ENCODE measurements around the gene TUFM.

The TUFM gene

GRCh38 chr16:28834873-28835863, 11.0 kb downstream of the TUFM start:
- Histone ChIP-seq H2BK15ac (ENCODE audit: low read length) (no peak overlapping the region), H2AFZ (ENCODE audit: low read length) (no peak overlapping the region), H3K4me1 (ENCODE audit: control insufficient read depth in 2 of 2, insufficient read depth in 1 of 2, low read depth in 1 of 2, low read length in 2 of 2) (no peaks in the 10 kb centered on the region), H3K4ac (ENCODE audit: low read length) (no peak overlapping the region), H3K9ac (ENCODE audit: low read depth, low read length, poor library complexity) (peak overlapping the region; percentile 16), H2BK5ac (ENCODE audit: low read length) (no peak overlapping the region), H2BK120ac (ENCODE audit: low read depth, low read length) (no peak overlapping the region), H4K8ac (ENCODE audit: low read depth, low read length) (no peak overlapping the region), H3K27ac (replicated peaks; ENCODE audit: low read length) (no peak overlapping the region), H3K14ac (ENCODE audit: low read length) (no peak overlapping the region), H3K79me1 (ENCODE audit: low read depth, low read length) (peaks cover 2% of the 10 kb centered on the region), H4K91ac (ENCODE audit: low read depth, low read length, poor library complexity) (no peak overlapping the region), H3K36me3 (replicated peaks in 1 of 2; ENCODE audit: control insufficient read depth in 2 of 2, insufficient read depth in 2 of 2, low read length in 2 of 2) (peaks cover 72 to 93% of the 10 kb centered on the region in 2 donors), H3K27me3 (ENCODE audit: control insufficient read depth in 3 of 3, insufficient read depth in 3 of 3, low read depth in 1 of 3, low read length in 3 of 3) (no peaks in the 10 kb centered on the region), H3K4me2 (ENCODE audit: insufficient read depth, low read length, poor library complexity, severe bottlenecking) (no peak overlapping the region), H2BK12ac (ENCODE audit: low read length) (no peak overlapping the region), H3K23ac (ENCODE audit: low read depth, low read length, poor library complexity) (peak overlapping the region; percentile 31), H3K9me3 (replicated peaks in 1 of 2; ENCODE audit: control insufficient read depth in 2 of 2, insufficient read depth in 1 of 2, low read depth in 1 of 2, low read length in 2 of 2) (no peaks in the 10 kb centered on the region), H2AK5ac (ENCODE audit: low read depth, low read length) (no peak overlapping the region), H3K18ac (ENCODE audit: low read length) (no peak overlapping the region), H3K4me3 (ENCODE audit: low read length in 2 of 2) (no peak overlapping the region)
- DNase-seq (ENCODE audit: low spot score) = no peak
- no CpG with 5 or more reads among the region's 25 CpGs for WGBS, 2 donors (ENCODE audit: extremely low coverage in 2 of 2, insufficient read length in 2 of 2, insufficient replicate concordance in 1 of 2)

- Histone ChIP-seq H3K4me2 (ENCODE audit: insufficient read depth, low read length, poor library complexity, severe bottlenecking) (no peak overlapping the region), H2BK15ac (ENCODE audit: low read length) (no peak overlapping the region), H3K4ac (ENCODE audit: low read length) (no peak overlapping the region), H3K14ac (ENCODE audit: low read length) (no peak overlapping the region), H3K23ac (ENCODE audit: low read depth, low read length, poor library complexity) (peak overlapping the region; percentile 47), H3K9ac (ENCODE audit: low read depth, low read length, poor library complexity) (no peak overlapping the region), H2BK120ac (ENCODE audit: low read depth, low read length) (no peak overlapping the region), H3K4me1 (ENCODE audit: control insufficient read depth in 2 of 2, insufficient read depth in 1 of 2, low read depth in 1 of 2, low read length in 2 of 2) (no peaks in the 10 kb centered on the region), H3K79me1 (ENCODE audit: low read depth, low read length) (peaks cover 2% of the 10 kb centered on the region), H3K27me3 (ENCODE audit: control insufficient read depth in 3 of 3, insufficient read depth in 3 of 3, low read depth in 1 of 3, low read length in 3 of 3) (no peaks in the 10 kb centered on the region), H2BK12ac (ENCODE audit: low read length) (peak overlapping the region; percentile 30), H4K8ac (ENCODE audit: low read depth, low read length) (no peak overlapping the region), H3K4me3 (ENCODE audit: low read length in 2 of 2) (no peak overlapping the region), H3K9me3 (replicated peaks in 1 of 2; ENCODE audit: control insufficient read depth in 2 of 2, insufficient read depth in 1 of 2, low read depth in 1 of 2, low read length in 2 of 2) (no peaks in the 10 kb centered on the region), H2AFZ (ENCODE audit: low read length) (no peak overlapping the region), H3K36me3 (replicated peaks in 1 of 2; ENCODE audit: control insufficient read depth in 2 of 2, insufficient read depth in 2 of 2, low read length in 2 of 2) (peaks cover 78 to 98% of the 10 kb centered on the region in 2 donors), H2BK5ac (ENCODE audit: low read length) (no peak overlapping the region), H2AK5ac (ENCODE audit: low read depth, low read length) (no peak overlapping the region), H4K91ac (ENCODE audit: low read depth, low read length, poor library complexity) (no peak overlapping the region), H3K27ac (replicated peaks; ENCODE audit: low read length) (no peak overlapping the region), H3K18ac (ENCODE audit: low read length) (no peak overlapping the region)
- no CpG with 5 or more reads among the region's 14 CpGs for WGBS, 2 donors (ENCODE audit: extremely low coverage in 2 of 2, insufficient read length in 2 of 2, insufficient replicate concordance in 1 of 2)
- DNase-seq (ENCODE audit: low spot score) = no peak
Observed at GRCh38 chr16:28834349-28834748, 11.8 kb downstream of the TUFM start.

- Histone ChIP-seq H3K9me3 (replicated peaks in 1 of 2; ENCODE audit: control insufficient read depth in 2 of 2, insufficient read depth in 1 of 2, low read depth in 1 of 2, low read length in 2 of 2) (no peaks in the 10 kb centered on the region), H3K9ac (ENCODE audit: low read depth, low read length, poor library complexity) (no peak overlapping the region), H2BK120ac (ENCODE audit: low read depth, low read length) (no peak overlapping the region), H3K4me1 (ENCODE audit: control insufficient read depth in 2 of 2, insufficient read depth in 1 of 2, low read depth in 1 of 2, low read length in 2 of 2) (no peaks in the 10 kb centered on the region), H3K23ac (ENCODE audit: low read depth, low read length, poor library complexity) (no peak overlapping the region), H3K14ac (ENCODE audit: low read length) (no peak overlapping the region), H3K4me3 (ENCODE audit: low read length in 2 of 2) (no peak overlapping the region), H4K8ac (ENCODE audit: low read depth, low read length) (no peak overlapping the region), H4K91ac (ENCODE audit: low read depth, low read length, poor library complexity) (no peak overlapping the region), H2BK5ac (ENCODE audit: low read length) (no peak overlapping the region), H3K4ac (ENCODE audit: low read length) (no peak overlapping the region), H3K27me3 (ENCODE audit: control insufficient read depth in 3 of 3, insufficient read depth in 3 of 3, low read depth in 1 of 3, low read length in 3 of 3) (no peaks in the 10 kb centered on the region), H3K79me1 (ENCODE audit: low read depth, low read length) (peaks cover 2% of the 10 kb centered on the region), H2BK12ac (ENCODE audit: low read length) (no peak overlapping the region), H3K4me2 (ENCODE audit: insufficient read depth, low read length, poor library complexity, severe bottlenecking) (no peak overlapping the region), H2AFZ (ENCODE audit: low read length) (no peak overlapping the region), H3K18ac (ENCODE audit: low read length) (no peak overlapping the region), H3K27ac (replicated peaks; ENCODE audit: low read length) (no peak overlapping the region), H3K36me3 (replicated peaks in 1 of 2; ENCODE audit: control insufficient read depth in 2 of 2, insufficient read depth in 2 of 2, low read length in 2 of 2) (peaks cover 78 to 100% of the 10 kb centered on the region in 2 donors), H2AK5ac (ENCODE audit: low read depth, low read length) (no peak overlapping the region), H2BK15ac (ENCODE audit: low read length) (no peak overlapping the region)
- WGBS, 2 donors (ENCODE audit: extremely low coverage in 2 of 2, insufficient read length in 2 of 2, insufficient replicate concordance in 1 of 2) = no CpG with 5 or more reads among the region's 13 CpGs
- DNase-seq (ENCODE audit: low spot score) = no peak
Observed at GRCh38 chr16:28830531-28830930, 15.6 kb downstream of the TUFM start.

GRCh38 chr16:28829747-28830146, 16.4 kb downstream of the TUFM start:
- no peak overlapping the region for H2BK15ac ChIP-seq (ENCODE audit: low read length)
- no peak for DNase-seq (ENCODE audit: low spot score)
- no peak overlapping the region for H2BK120ac ChIP-seq (ENCODE audit: low read depth, low read length)
- H3K14ac ChIP-seq (ENCODE audit: low read length) = no peak overlapping the region
- no peaks in the 10 kb centered on the region for H3K27me3 ChIP-seq (ENCODE audit: control insufficient read depth in 3 of 3, insufficient read depth in 3 of 3, low read depth in 1 of 3, low read length in 3 of 3)
- H2AK5ac ChIP-seq (ENCODE audit: low read depth, low read length) = no peak overlapping the region
- no peak overlapping the region for H2BK5ac ChIP-seq (ENCODE audit: low read length)
- H4K91ac ChIP-seq (ENCODE audit: low read depth, low read length, poor library complexity) = no peak overlapping the region
- no peaks in the 10 kb centered on the region for H3K4me1 ChIP-seq (ENCODE audit: control insufficient read depth in 2 of 2, insufficient read depth in 1 of 2, low read depth in 1 of 2, low read length in 2 of 2)
- no peak overlapping the region for H3K4me3 ChIP-seq (ENCODE audit: low read length in 2 of 2)
- no peak overlapping the region for H3K23ac ChIP-seq (ENCODE audit: low read depth, low read length, poor library complexity)
- no peak overlapping the region for H2BK12ac ChIP-seq (ENCODE audit: low read length)
- H3K9ac ChIP-seq (ENCODE audit: low read depth, low read length, poor library complexity) = no peak overlapping the region
- peaks cover 2% of the 10 kb centered on the region for H3K79me1 ChIP-seq (ENCODE audit: low read depth, low read length)
- no peak overlapping the region for H3K27ac ChIP-seq (replicated peaks; ENCODE audit: low read length)
- H3K4ac ChIP-seq (ENCODE audit: low read length) = no peak overlapping the region
- no CpG with 5 or more reads among the region's 13 CpGs for WGBS, 2 donors (ENCODE audit: extremely low coverage in 2 of 2, insufficient read length in 2 of 2, insufficient replicate concordance in 1 of 2)
- H3K4me2 ChIP-seq (ENCODE audit: insufficient read depth, low read length, poor library complexity, severe bottlenecking) = no peak overlapping the region
- H2AFZ ChIP-seq (ENCODE audit: low read length) = no peak overlapping the region
- no peak overlapping the region for H3K18ac ChIP-seq (ENCODE audit: low read length)
- no peak overlapping the region for H4K8ac ChIP-seq (ENCODE audit: low read depth, low read length)
- H3K9me3 ChIP-seq (replicated peaks in 1 of 2; ENCODE audit: control insufficient read depth in 2 of 2, insufficient read depth in 1 of 2, low read depth in 1 of 2, low read length in 2 of 2) = no peaks in the 10 kb centered on the region
- H3K36me3 ChIP-seq (replicated peaks in 1 of 2; ENCODE audit: control insufficient read depth in 2 of 2, insufficient read depth in 2 of 2, low read length in 2 of 2) = peaks cover 74 to 100% of the 10 kb centered on the region in 2 donors
